Activated effector memory CD4-positive, alpha-beta T cell treated with anti-CD3 and anti-CD28 coated beads, Interleukin-2, amount 50 U/mL, for 16 hours (primary cell): ENCODE data around the gene CLDN22.

ENCODE experiments used
- DNase-seq: peaks from one replicate; pipeline ENCODE4 v3.0.0-alpha.2; 2020

CLDN22 gene

GRCh38 chr4:183320211-183321059 lies at the start of gene CLDN22:
TSS of gene CLDN22 (minus strand) at chr4:183320276. CDS start at chr4:183320218, 58 bp downstream.
- no peak for DNase-seq

GRCh38 chr4:183369073-183369472 lies 49.0 kb upstream of the CLDN22 start:
- no peak for DNase-seq

- no peak for DNase-seq
Observed at GRCh38 chr4:183366206-183366835, 46.2 kb upstream of the CLDN22 start.

- DNase-seq: no peak
Observed at GRCh38 chr4:183364025-183364424, 43.9 kb upstream of the CLDN22 start.

- no peak for DNase-seq
Observed at GRCh38 chr4:183362916-183363542, 43.0 kb upstream of the CLDN22 start.

- DNase-seq: no peak
Observed at GRCh38 chr4:183362036-183362435, 42.0 kb upstream of the CLDN22 start.

GRCh38 chr4:183360161-183360919 lies 40.3 kb upstream of the CLDN22 start:
- DNase-seq: no peak

- no peak for DNase-seq
Observed at GRCh38 chr4:183358215-183358755, 38.2 kb upstream of the CLDN22 start.

GRCh38 chr4:183356931-183357675 lies 37.0 kb upstream of the CLDN22 start:
- DNase-seq: no peak

GRCh38 chr4:183356173-183356830 lies 36.2 kb upstream of the CLDN22 start:
- DNase-seq: no peak

GRCh38 chr4:183355405-183355804 lies 35.3 kb upstream of the CLDN22 start:
- DNase-seq: no peak

GRCh38 chr4:183354219-183354618 lies 34.1 kb upstream of the CLDN22 start:
- no peak for DNase-seq

- DNase-seq: no peak
Observed at GRCh38 chr4:183353557-183353956, 33.5 kb upstream of the CLDN22 start.

GRCh38 chr4:183352546-183352945 lies 32.5 kb upstream of the CLDN22 start:
- DNase-seq: no peak

- no peak for DNase-seq
Observed at GRCh38 chr4:183350317-183351071, 30.4 kb upstream of the CLDN22 start.

- DNase-seq: no peak
Observed at GRCh38 chr4:183349673-183350072, 29.6 kb upstream of the CLDN22 start.

- DNase-seq: no peak
Observed at GRCh38 chr4:183348706-183349659, 28.9 kb upstream of the CLDN22 start.

- no peak for DNase-seq
Observed at GRCh38 chr4:183348136-183348535, 28.1 kb upstream of the CLDN22 start.

- no peak for DNase-seq
Observed at GRCh38 chr4:183347566-183347965, 27.5 kb upstream of the CLDN22 start.

- DNase-seq: no peak
Observed at GRCh38 chr4:183347146-183347545, 27.1 kb upstream of the CLDN22 start.
